Measurements from ENCODE around the gene MYO1H. TPM values are rescaled to one million over a fixed set of nuclear protein-coding genes. Genes with fewer than 3 reads are reported as not detected.

MYO1H gene
- total RNA-seq, 1 experiment from 2014 or later: 0.26 TPM

- Histone ChIP-seq H3K27ac (ENCODE audit: insufficient read length, low read depth, low read length) (no peak overlapping the region), H3K4ac (ENCODE audit: low read depth, low read length) (no peak overlapping the region), H3K23me2 (ENCODE audit: insufficient read length, low read depth, low read length, poor library complexity, severe bottlenecking) (no peaks in the 10 kb centered on the region), H3K4me1 (ENCODE audit: insufficient read depth, low read length) (no peaks in the 10 kb centered on the region; the same call in 1 of the 2 replicates), H2BK5ac (ENCODE audit: insufficient read length, low read length) (no peak overlapping the region), H3T11ph (ENCODE audit: low read length) (no peak overlapping the region), H3K4me2 (ENCODE audit: insufficient read depth, insufficient read length, low read length) (no peak overlapping the region), H4K5ac (ENCODE audit: insufficient read length, low read depth, low read length) (no peak overlapping the region), H2BK15ac (ENCODE audit: low read depth, low read length) (no peak overlapping the region), H3K79me1 (ENCODE audit: insufficient read depth, low read depth, low read length, poor library complexity, severe bottlenecking) (no peaks in the 10 kb centered on the region), H3K23ac (ENCODE audit: insufficient read length, low read depth, low read length) (no peak overlapping the region), H2AK5ac (ENCODE audit: insufficient read length, low read length) (no peak overlapping the region), H4K8ac (replicated peaks; ENCODE audit: insufficient read length, low read depth, low read length) (no peak overlapping the region), H4K20me1 (ENCODE audit: control insufficient read depth, insufficient read depth, insufficient read length) (no peaks in the 10 kb centered on the region), H2BK20ac (ENCODE audit: low read depth, low read length, poor library complexity, severe bottlenecking) (no peak overlapping the region), H3K14ac (ENCODE audit: insufficient read depth, low read length) (no peak overlapping the region), H4K91ac (ENCODE audit: insufficient read length, low read depth, low read length) (no peak overlapping the region), H3K27me3 (ENCODE audit: insufficient read depth, low read length) (no peaks in the 10 kb centered on the region), H3K56ac (ENCODE audit: insufficient read length, low read depth, low read length) (no peak overlapping the region), H2BK12ac (ENCODE audit: insufficient read length, low read depth, low read length) (no peak overlapping the region), H2BK120ac (ENCODE audit: low read depth, low read length, poor library complexity, severe bottlenecking) (no peak overlapping the region), H3K79me2 (ENCODE audit: insufficient read depth, low read length) (no peaks in the 10 kb centered on the region), H3K9me3 (ENCODE audit: control insufficient read depth, low read depth, low read length) (no peaks in the 10 kb centered on the region), H3K9ac (ENCODE audit: extremely low read depth, insufficient read length, low read length) (no peak overlapping the region), H2AFZ (ENCODE audit: low read length) (no peak overlapping the region), H3K18ac (ENCODE audit: insufficient read length, low read depth, low read length) (no peak overlapping the region)
- Mint-ChIP-seq H3K27ac (no peak overlapping the region), H3K4me1 (peaks cover 0 to 10% of the 10 kb centered on the region in 2 experiments; a peak in 1 of 4 replicates), H3K36me3 (ENCODE audit: insufficient read depth in 1 of 3, low read depth in 3 of 3) (no peaks in the 10 kb centered on the region), H3K9me3 (peaks cover 0 to 2% of the 10 kb centered on the region in 2 experiments; a peak in 1 of 5 replicates), H3K27me3 (ENCODE audit: low read depth) (peaks cover 4% of the 10 kb centered on the region), H3K4me3 (no peak overlapping the region)
- WGBS (ENCODE audit: extremely low coverage, insufficient read length, low lambda C conversion rate): no CpG with 5 or more reads among the region's 16 CpGs
- TF ChIP-seq, protein P1, sequence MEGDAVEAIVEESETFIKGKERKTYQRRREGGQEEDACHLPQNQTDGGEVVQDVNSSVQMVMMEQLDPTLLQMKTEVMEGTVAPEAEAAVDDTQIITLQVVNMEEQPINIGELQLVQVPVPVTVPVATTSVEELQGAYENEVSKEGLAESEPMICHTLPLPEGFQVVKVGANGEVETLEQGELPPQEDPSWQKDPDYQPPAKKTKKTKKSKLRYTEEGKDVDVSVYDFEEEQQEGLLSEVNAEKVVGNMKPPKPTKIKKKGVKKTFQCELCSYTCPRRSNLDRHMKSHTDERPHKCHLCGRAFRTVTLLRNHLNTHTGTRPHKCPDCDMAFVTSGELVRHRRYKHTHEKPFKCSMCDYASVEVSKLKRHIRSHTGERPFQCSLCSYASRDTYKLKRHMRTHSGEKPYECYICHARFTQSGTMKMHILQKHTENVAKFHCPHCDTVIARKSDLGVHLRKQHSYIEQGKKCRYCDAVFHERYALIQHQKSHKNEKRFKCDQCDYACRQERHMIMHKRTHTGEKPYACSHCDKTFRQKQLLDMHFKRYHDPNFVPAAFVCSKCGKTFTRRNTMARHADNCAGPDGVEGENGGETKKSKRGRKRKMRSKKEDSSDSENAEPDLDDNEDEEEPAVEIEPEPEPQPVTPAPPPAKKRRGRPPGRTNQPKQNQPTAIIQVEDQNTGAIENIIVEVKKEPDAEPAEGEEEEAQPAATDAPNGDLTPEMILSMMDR (conservative IDR thresholded peaks at IDR 0.05): no peak
- no peak for DNase-seq
Measured at GRCh38 chr12:109330282-109331230, 17.1 kb upstream of the MYO1H start.

Measured in H9 (cell line).